Activated B cell treated with CpG ODN at 0.5 μM for 24 hours (primary cell): ENCODE data around the gene SDE2. TPM values are rescaled to one million over a fixed set of nuclear protein-coding genes. Genes with fewer than 3 reads are reported as not detected.
A peak's percentile ranks its signal among the peaks of the same experiment; 100 is the strongest.
"Not testable (repeated sequence)": the region's sequence is repeated elsewhere in the genome, so short reads cannot be mapped to it uniquely, and the experiment has no call there.

Experiments used
- ATAC-seq: fragments of 200-7000 bp; cut with Tn5 transposase; one replicate; pipeline ENCODE4 v1.10.0; 2021; ENCODE audit warnings: low read depth, mild to moderate bottlenecking, moderate library complexity
- CTCF ChIA-PET: fragments of 350-600 bp; sonication (Branson Sonifier 250); formaldehyde crosslinking; loops from one replicate; lab custom pipeline; 2021; ENCODE audit warnings: antibody characterized with exemption; lab: Charles Lee
- POLR2A ChIA-PET: fragments of 350-600 bp; sonication (Branson Sonifier 250); formaldehyde crosslinking; loops from one replicate; lab custom pipeline; 2021; ENCODE audit warnings: antibody characterized with exemption; lab: Charles Lee
- DNase-seq: peaks from one replicate; pipeline ENCODE4 v3.0.0; 2022
- H3K27ac Mint-ChIP-seq: one replicate; pipeline ENCODE4 v1.8.0; 2020; ENCODE audit warnings: mixed read lengths
- H3K27me3 Mint-ChIP-seq: one replicate; pipeline ENCODE4 v1.8.0; 2021; ENCODE audit warnings: mixed read lengths
- H3K36me3 Mint-ChIP-seq: one replicate; pipeline ENCODE4 v1.8.0; 2021; ENCODE audit warnings: low read depth, mixed read lengths
- H3K4me1 Mint-ChIP-seq: one replicate; pipeline ENCODE4 v1.8.0; 2021; ENCODE audit warnings: mixed read lengths
- H3K4me3 Mint-ChIP-seq: one replicate; pipeline ENCODE4 v1.8.0; 2020; ENCODE audit warnings: mild to moderate bottlenecking, mixed read lengths
- H3K9me3 Mint-ChIP-seq: one replicate; pipeline ENCODE4 v1.8.0; 2020; ENCODE audit warnings: mixed read lengths
- CTCF ChIP-seq: fragments of 200-600 bp; IDR thresholded peaks from one replicate; pipeline ENCODE4 v1.8.0; 2022; ENCODE audit warnings: antibody characterized with exemption, mild to moderate bottlenecking
- intact Hi-C: fragments of 100-400 bp; cut with micrococcal nuclease; formaldehyde crosslinking; loops from one replicate; pipeline ENCODE4 v1.15.1; 2024
- total RNA-seq: library from RNA; stranded (reverse); gene quantifications from 2 replicates; pipeline ENCODE4 v1.2.3, GENCODE V29; 2022

Gene SDE2
- total RNA-seq, 1 donor from 2014 or later = 21.8 TPM

- intact Hi-C loops = loop anchor here (2.0 to 5.0 kb wide), 2 partner anchors 15 to 184 kb away; partner anchors contain the start of gene ACBD3
- Mint-ChIP-seq H3K27me3 (no peaks in the 10 kb centered on the region), H3K4me1 (peaks cover 56% of the 10 kb centered on the region), H3K4me3 (peak overlapping the region; percentile 61), H3K36me3 (peaks cover 8% of the 10 kb centered on the region), H3K27ac (peak overlapping the region; percentile 84), H3K9me3 (no peaks in the 10 kb centered on the region)
- DNase-seq (no peak), ATAC-seq (no peak)
- CTCF ChIA-PET = interaction anchor here (6.6 kb wide), 1 partner anchor 63 kb away, joined by 56 read pairs; no protein-coding TSS in a partner anchor
- POLR2A ChIA-PET = interaction anchor here (1.1 to 15.0 kb wide), 6 partner anchors 10 to 119 kb away, joined by 3 to 617 read pairs (median 9); partner anchors contain the start of gene H3-3A
- no peak for TF ChIP-seq CTCF
Measured at GRCh38 chr1:226003502-226004170, 4.5 kb upstream of the SDE2 start.

GRCh38 chr1:226002667-226003501 is 3.7 kb upstream of the SDE2 start:
- ATAC-seq (no peak), DNase-seq (no peak)
- TF ChIP-seq CTCF = no peak
- Mint-ChIP-seq H3K4me3 (peak overlapping the region; percentile 69), H3K27me3 (no peaks in the 10 kb centered on the region), H3K36me3 (peaks cover 9% of the 10 kb centered on the region), H3K4me1 (peaks cover 64% of the 10 kb centered on the region), H3K27ac (peak overlapping the region; percentile 100), H3K9me3 (no peaks in the 10 kb centered on the region)
- intact Hi-C loops = loop anchor here (1.0 to 5.0 kb wide), 2 partner anchors 26 to 184 kb away; partner anchors contain the start of gene ACBD3
- ChIA-PET POLR2A (interaction anchor here (1.3 to 15.0 kb wide), 5 partner anchors 25 to 108 kb away, joined by 3 to 617 read pairs (median 14); partner anchors contain the start of gene H3-3A), CTCF (interaction anchor here (6.6 kb wide), 1 partner anchor 64 kb away, joined by 56 read pairs; no protein-coding TSS in a partner anchor)

- TF ChIP-seq CTCF = no peak
- Mint-ChIP-seq H3K36me3 (peaks cover 12% of the 10 kb centered on the region), H3K4me1 (peaks cover 70% of the 10 kb centered on the region), H3K9me3 (no peaks in the 10 kb centered on the region), H3K4me3 (peak overlapping the region; percentile 69), H3K27ac (peak overlapping the region; percentile 100), H3K27me3 (no peaks in the 10 kb centered on the region)
- peak; percentile 20 for ATAC-seq
- ChIA-PET CTCF (interaction anchor here (1.0 to 6.6 kb wide), 2 partner anchors 27 to 64 kb away, joined by 7 to 56 read pairs; no protein-coding TSS in a partner anchor), POLR2A (interaction anchor here (0.7 to 15.0 kb wide), 5 partner anchors 26 to 120 kb away, joined by 3 to 617 read pairs (median 6); partner anchors contain the start of gene H3-3A)
- intact Hi-C loops = loop anchor here (1.0 to 5.0 kb wide), 2 partner anchors 27 to 185 kb away; partner anchors contain the start of gene ACBD3
- peak; percentile 52 for DNase-seq
Measured at GRCh38 chr1:226001963-226002666, 3.0 kb upstream of the SDE2 start.

GRCh38 chr1:226001088-226001487 is 1.9 kb upstream of the SDE2 start:
- ATAC-seq (no peak), DNase-seq (no peak)
- Mint-ChIP-seq H3K9me3 (no peaks in the 10 kb centered on the region), H3K27me3 (no peaks in the 10 kb centered on the region), H3K4me1 (peaks cover 79% of the 10 kb centered on the region), H3K4me3 (no peak overlapping the region), H3K36me3 (peaks cover 22% of the 10 kb centered on the region), H3K27ac (peak overlapping the region; percentile 100)
- TF ChIP-seq CTCF = no peak
- intact Hi-C loops = loop anchor here (5.0 kb wide), 1 partner anchor 186 kb away; the partner anchor contains the start of gene ACBD3
- POLR2A ChIA-PET = interaction anchor here (1.8 to 15.0 kb wide), 5 partner anchors 27 to 110 kb away, joined by 6 to 617 read pairs (median 89); partner anchors contain the start of gene H3-3A
- CTCF ChIA-PET = interaction anchor here (6.6 kb wide), 1 partner anchor 65 kb away, joined by 56 read pairs; no protein-coding TSS in a partner anchor

- Mint-ChIP-seq H3K36me3 (peaks cover 26% of the 10 kb centered on the region), H3K4me1 (peaks cover 83% of the 10 kb centered on the region), H3K4me3 (peak overlapping the region; percentile 100), H3K27ac (peak overlapping the region; percentile 100)
- not testable (repeated sequence) for DNase-seq, H3K27me3 Mint-ChIP-seq, ATAC-seq, H3K9me3 Mint-ChIP-seq
- CTCF ChIA-PET = interaction anchor here (0.8 to 6.6 kb wide), 3 partner anchors 62 to 533 kb away, joined by 3 to 56 read pairs (median 8); partner anchors contain the start of gene H3-3A
- POLR2A ChIA-PET = interaction anchor here (0.9 to 15.0 kb wide), 26 partner anchors 10 to 574 kb away, joined by 3 to 617 read pairs (median 10); partner anchors contain the start of genes H3-3A, LBR, PYCR2 and SRP9
- intact Hi-C loops = loop anchor here (5.0 kb wide), 1 partner anchor 187 kb away; the partner anchor contains the start of gene ACBD3
Measured at GRCh38 chr1:226000493-226001081, 1.4 kb upstream of the SDE2 start.
